HL-60/S4 treated with retinoic acid at 250 ng/mL for 4 days and 3 days (cell line): ENCODE measurements around the gene NBEA.

Experiments used
- in situ Hi-C: fragments of 300-500 bp; cut with MboI; formaldehyde crosslinking; loops from 2 replicates; pipeline ENCODE4 v1.7.0; 2022; ENCODE audit warnings: low sequenced_read_pairs

Gene NBEA

GRCh38 chr13:35554972-35555623 lies 613.0 kb downstream of the NBEA start:
- in situ Hi-C loops: no loop called here

DNA sequence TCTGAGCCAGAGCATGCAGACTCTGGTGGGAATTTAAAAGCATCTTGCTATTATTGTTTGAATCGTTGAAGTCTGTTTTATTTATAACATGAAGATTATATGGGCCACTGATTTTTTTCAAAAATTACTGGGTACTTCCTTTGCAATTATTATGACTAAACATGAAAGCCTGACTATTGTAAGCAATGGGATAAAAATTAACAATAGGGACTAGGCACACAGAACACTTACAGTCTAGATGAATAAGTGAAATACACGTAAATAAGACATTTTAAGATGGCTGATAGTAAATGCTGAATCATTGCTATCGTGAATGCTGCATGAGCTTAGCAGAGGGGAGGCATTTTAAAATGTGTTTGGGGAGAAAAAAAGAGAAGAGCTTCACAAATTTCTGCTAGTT lies 615.4 kb downstream of the NBEA start:
- in situ Hi-C loops: no loop called here

DNA sequence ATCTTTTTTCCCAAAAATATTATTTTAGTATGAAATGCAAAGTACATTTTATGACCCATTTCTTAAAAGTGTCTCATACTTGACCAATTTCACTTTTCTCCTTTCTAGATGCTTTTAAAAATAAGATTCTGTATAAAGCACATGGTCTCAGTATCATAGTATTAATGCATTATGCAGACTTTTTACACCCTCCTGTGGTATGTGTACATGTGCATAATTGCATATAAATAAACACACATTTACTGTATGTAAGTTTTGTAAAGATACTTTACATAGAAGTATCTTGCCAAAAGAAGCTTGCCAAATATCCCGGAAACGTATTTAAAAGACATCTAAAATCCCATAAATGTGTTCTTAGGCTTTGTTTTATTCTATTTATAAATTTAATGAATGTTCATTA lies 619.5 kb downstream of the NBEA start:
- in situ Hi-C loops: no loop called here

GRCh38 chr13:35565273-35565672 lies 623.2 kb downstream of the NBEA start:
- in situ Hi-C loops: no loop called here

GRCh38 chr13:35566340-35566739 lies 624.3 kb downstream of the NBEA start:
- in situ Hi-C loops: no loop called here

DNA sequence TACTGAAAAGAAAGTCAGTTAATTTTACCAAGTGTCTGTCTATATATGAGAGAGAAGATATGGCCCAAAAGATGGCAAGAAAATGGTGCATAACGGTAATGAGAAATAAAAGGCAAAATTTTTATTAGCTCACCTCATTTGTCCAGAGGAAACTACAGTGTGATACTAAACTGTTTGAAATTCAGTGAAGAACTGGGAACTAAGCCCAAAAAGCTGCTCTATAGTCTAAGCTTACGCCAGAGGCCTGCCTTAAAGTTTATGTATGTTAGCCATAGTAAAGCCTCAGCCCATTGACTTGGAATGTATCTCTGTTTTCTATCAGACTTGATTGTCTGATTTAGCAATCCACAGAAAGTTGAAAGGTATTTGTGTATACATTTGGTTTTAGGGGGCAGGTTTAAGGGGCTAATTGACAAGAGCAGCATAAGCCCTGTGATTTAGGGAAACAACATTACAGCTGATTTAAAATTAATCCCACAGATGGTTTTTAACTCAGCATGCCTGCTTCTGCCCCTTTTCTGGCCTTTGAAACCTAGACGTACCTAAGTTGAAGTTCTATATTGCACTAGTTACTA lies 625.4 kb downstream of the NBEA start:
- in situ Hi-C loops: no loop called here

DNA sequence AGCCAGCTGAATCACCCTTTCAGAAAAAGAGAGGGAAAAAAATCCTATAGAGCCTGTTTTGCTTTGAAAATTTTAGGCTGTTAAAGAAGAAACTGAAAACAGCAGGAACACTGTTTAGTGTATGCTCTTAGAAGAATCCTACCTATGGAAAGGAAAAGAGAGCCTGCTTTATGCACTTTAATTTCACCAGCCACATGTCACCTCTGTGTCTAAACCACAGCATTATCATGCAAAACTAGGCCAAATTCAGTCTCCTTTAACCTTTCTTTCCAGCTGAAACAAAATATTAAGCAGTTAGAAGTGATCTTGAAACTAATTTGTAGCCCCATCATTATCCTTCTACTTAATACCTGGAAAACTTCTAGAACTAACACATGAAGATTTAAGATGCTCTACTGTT lies 631.6 kb downstream of the NBEA start:
- in situ Hi-C loops: no loop called here

GRCh38 chr13:35592457-35592856 lies 650.4 kb downstream of the NBEA start:
- in situ Hi-C loops: no loop called here

DNA sequence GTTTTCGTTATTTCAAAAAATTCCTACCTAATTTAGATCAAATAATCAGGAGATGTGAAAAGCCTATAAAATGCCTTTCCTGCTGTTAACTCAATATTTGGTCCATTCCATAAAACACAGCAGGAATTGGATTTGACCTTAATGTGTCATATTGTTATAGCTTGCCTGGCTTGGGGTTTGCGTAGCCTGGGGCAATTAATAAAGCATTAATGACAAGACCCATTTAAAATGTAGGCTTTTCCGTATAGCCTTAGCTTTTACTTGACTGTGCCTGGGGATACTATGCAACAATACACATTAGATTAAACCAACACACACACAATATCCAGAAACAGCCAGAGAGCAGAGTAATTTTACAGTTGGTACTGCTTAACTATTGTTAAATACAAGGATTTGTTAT lies 651.6 kb downstream of the NBEA start:
- in situ Hi-C loops: no loop called here

- in situ Hi-C loops: no loop called here
Measured at GRCh38 chr13:35594096-35594495, 652.0 kb downstream of the NBEA start.

DNA sequence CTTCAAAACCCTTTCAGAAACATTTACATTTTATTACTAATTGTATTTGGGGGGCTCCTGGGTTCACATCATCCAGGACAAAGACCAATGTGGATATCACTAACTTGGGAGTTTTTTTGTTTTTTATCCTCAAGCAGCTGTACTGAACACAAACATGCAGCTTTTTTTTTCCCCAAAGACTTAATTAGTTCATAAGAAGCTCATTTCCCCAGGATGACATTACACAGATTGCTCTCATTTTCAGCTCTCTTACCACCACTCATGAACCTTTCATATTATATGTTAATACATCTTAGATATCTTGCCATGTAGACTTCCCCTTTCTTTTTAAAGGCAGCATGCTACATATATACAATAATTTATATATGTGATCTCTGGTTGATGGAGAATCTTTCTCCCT lies 653.1 kb downstream of the NBEA start:
- in situ Hi-C loops: no loop called here

GRCh38 chr13:35596321-35597030 lies 654.4 kb downstream of the NBEA start:
- in situ Hi-C loops: no loop called here

GRCh38 chr13:35597451-35597850 lies 655.4 kb downstream of the NBEA start:
- in situ Hi-C loops: no loop called here

DNA sequence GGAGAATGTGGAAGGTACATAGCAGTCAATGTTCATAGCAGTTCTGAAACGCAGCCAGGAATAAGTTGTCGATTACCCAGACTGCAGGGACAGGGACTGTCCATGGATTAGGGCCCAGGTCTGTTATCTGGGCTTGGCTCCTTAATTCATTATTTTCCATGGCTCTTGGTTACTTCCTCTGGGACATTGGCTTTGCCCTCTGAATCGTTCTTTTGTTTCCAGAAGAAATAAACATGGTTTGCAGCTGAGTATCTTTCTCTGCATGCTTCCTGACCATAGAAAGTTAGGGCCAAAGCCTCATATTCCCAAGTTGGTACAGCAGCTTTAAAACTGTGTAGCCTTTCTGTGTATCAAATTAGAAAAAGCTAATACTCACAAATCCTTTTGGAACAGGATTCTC lies 656.2 kb downstream of the NBEA start:
- in situ Hi-C loops: no loop called here

GRCh38 chr13:35598790-35599369 lies 656.8 kb downstream of the NBEA start:
- in situ Hi-C loops: no loop called here

DNA sequence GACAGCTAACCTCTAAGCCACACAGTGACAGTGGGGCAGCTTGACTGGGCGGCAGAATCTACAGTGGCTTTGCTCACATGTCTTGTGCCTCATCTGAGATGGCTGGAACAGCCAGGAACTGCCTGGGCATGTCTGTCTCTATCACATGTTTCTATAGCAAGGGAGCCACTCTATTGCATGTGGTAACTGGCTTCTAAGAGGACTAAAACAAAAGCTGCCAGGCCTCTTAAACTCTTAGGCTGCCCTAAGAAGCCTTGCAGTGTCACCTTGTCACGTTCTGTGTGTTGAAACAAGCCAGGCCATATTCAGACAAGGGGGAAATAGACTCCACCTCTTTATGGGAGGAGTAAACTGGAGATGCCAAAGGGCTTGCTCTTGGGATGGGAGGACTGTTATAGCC lies 657.3 kb downstream of the NBEA start:
- in situ Hi-C loops: no loop called here

- in situ Hi-C loops: no loop called here
Measured at GRCh38 chr13:35600137-35600536, 658.1 kb downstream of the NBEA start.

DNA sequence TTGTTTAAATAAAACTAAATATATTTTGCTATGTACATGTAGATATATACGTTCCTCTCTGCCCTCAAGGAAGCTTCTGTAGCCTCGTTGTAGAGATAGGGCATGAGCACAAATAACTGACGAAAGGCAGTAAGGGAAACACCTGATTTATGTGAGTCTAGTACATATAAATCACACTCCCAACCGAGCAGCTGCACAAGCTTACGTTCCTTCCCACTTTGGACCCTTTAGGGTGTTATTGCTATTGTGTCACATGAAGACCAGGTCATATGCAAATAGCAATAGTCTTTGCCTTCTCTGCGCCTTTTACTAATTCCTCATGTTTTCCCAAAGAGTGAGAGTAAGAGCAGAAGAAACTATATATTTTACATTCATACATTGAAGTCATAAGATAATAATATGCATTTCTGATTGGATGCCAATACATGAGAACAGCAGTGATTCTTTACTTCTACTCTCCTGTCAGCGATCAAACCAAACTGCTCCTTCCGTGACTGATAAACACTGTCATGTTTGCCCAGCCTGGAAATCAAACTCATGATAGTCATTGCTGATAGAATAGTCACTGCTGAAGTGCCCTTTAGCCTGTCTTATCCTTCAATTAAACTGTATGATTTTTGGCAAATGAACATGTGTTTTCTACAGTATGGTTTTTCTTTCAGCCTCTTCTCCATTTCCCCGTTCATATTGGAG lies 661.7 kb downstream of the NBEA start:
- in situ Hi-C loops: no loop called here

GRCh38 chr13:35614666-35615065 lies 672.6 kb downstream of the NBEA start:
- in situ Hi-C loops: no loop called here

- in situ Hi-C loops: no loop called here
Measured at GRCh38 chr13:35617420-35617819, 675.4 kb downstream of the NBEA start.

DNA sequence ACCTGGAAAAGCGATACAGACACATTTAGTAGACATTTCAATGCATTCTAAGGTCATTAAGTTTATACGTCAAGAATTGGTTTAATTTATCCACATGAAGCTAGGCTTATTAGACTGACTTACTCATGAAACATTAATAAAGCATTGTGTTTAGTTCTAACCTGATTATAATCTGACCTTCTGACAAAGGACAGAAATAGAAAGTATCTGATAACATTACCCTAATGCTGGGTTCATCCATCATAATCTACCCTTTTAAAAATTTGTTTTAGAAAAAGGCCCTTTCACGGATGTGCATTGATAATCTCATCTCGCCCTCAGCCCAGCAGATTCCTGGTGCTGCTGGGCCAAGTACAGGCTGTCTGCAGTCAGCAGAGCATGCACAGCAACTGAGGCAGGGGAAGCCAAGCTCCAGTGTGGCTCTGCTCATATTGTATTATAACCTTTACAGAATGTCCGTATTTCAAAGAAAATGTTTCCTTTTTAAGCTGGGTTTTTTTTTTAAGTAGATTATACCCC lies 676.6 kb downstream of the NBEA start:
- in situ Hi-C loops: no loop called here
